ENCODE measurements around the gene USP38.
A peak's percentile ranks its signal among the peaks of the same experiment; 100 is the strongest.
"Not testable (repeated sequence)": the region's sequence is repeated elsewhere in the genome, so short reads cannot be mapped to it uniquely, and the experiment has no call there.

The USP38 gene

DNA sequence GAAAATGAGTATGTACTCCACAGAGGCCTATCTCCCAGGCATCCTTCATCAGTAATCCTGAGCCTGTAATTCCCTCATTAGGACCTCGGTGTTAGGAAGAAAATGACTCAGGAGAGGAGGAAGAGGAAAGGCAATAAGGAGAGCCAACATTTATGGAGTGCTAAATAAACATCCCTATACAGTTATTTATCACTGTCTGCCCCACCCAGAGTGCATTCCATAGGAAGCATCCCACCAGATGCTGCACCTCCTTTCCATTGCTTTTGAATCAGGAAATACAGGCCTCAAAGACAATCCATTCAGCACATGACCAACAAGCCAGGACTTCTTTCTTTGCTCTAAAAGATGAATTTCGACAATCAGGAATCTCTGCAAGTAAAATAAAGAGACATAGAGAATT is 47.6 kb downstream of the USP38 start:
- DNase-seq (ENCODE audit: low read depth), result no peak
- TF ChIP-seq, protein P1, sequence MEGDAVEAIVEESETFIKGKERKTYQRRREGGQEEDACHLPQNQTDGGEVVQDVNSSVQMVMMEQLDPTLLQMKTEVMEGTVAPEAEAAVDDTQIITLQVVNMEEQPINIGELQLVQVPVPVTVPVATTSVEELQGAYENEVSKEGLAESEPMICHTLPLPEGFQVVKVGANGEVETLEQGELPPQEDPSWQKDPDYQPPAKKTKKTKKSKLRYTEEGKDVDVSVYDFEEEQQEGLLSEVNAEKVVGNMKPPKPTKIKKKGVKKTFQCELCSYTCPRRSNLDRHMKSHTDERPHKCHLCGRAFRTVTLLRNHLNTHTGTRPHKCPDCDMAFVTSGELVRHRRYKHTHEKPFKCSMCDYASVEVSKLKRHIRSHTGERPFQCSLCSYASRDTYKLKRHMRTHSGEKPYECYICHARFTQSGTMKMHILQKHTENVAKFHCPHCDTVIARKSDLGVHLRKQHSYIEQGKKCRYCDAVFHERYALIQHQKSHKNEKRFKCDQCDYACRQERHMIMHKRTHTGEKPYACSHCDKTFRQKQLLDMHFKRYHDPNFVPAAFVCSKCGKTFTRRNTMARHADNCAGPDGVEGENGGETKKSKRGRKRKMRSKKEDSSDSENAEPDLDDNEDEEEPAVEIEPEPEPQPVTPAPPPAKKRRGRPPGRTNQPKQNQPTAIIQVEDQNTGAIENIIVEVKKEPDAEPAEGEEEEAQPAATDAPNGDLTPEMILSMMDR (conservative IDR thresholded peaks at IDR 0.05; ENCODE audit: low read depth, low read length), result no peak
- H3K4me3 ChIP-seq (ENCODE audit: low read depth, low read length), result no peak overlapping the region

- DNase-seq (ENCODE audit: low read depth), result no peak
- TF ChIP-seq, protein P1 (conservative IDR thresholded peaks at IDR 0.05; ENCODE audit: low read depth, low read length), result no peak
- H3K4me3 ChIP-seq (ENCODE audit: low read depth, low read length), result no peak overlapping the region
These were observed 49.4 kb downstream of the USP38 start for GRCh38 chr4:143234153-143234552.

GRCh38 chr4:143237195-143237594 is 52.5 kb downstream of the USP38 start:
- not testable (repeated sequence) for DNase-seq (ENCODE audit: low read depth); H3K4me3 ChIP-seq (ENCODE audit: low read depth, low read length)

DNA sequence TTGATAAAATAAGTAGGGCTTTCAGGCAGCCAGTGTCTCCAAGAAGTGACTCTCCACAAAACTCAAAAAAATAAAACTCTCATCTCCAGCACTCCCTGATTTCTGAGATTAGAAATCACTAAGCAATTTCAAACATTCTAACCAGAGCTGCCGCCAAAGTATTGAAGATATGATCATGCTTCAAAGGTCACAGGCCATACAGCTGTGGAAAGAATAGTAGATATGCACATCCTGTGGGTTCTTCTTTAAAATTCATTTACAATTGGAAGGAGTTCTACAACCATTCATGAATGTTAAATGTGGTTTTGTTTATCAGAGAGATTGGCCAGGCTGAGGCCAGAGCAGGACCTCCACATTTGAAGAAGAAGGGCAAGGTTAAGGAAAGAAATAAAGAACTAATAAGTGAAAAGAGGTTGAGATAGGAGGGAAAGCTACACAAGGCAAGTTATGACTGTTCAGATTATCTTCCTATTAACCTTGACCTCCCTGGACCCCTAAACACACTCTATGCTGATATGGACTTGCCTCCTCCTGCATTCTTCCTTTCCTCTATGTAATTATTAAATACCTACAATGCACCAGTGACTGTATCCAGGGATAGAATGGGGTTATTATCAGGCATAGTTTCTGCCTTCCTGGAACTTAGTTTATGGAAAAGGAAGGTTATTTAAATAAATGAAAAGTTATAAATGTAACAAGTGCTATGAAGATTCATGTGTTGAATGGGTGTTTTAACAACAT is 56.4 kb downstream of the USP38 start:
- H3K4me3 ChIP-seq (ENCODE audit: low read depth, low read length), result no peak overlapping the region
- peak; percentile 52 for DNase-seq (ENCODE audit: low read depth)
- TF ChIP-seq, protein P1 (conservative IDR thresholded peaks at IDR 0.05; ENCODE audit: low read depth, low read length), result no peak

GRCh38 chr4:143241892-143242291 is 57.2 kb downstream of the USP38 start:
- H3K4me3 ChIP-seq (ENCODE audit: low read depth, low read length), result no peak overlapping the region
- TF ChIP-seq, protein P1 (conservative IDR thresholded peaks at IDR 0.05; ENCODE audit: low read depth, low read length), result no peak
- DNase-seq (ENCODE audit: low read depth), result peak; percentile 34

DNA sequence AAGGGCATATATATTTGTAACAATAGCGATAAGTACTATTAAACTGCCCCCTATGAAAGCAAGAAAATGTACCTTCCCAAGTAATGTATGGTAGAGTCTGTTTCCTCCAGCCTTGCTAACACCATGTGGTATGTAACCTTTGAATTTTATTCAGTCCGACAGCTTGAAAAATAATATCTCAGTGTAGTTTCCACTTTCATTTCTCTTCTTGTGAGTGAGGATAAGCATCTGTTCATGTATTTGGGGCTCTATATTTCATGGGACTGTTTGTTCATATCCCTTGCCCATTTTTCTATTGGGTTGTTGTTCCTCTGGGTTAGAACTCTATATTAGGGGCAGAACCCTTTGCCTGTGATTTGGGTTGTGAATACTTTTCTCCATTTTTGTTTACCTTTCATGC is 58.3 kb downstream of the USP38 start:
- H3K4me3 ChIP-seq (ENCODE audit: low read depth, low read length), result no peak overlapping the region
- TF ChIP-seq, protein P1 (conservative IDR thresholded peaks at IDR 0.05; ENCODE audit: low read depth, low read length), result no peak
- no peak for DNase-seq (ENCODE audit: low read depth)

DNA sequence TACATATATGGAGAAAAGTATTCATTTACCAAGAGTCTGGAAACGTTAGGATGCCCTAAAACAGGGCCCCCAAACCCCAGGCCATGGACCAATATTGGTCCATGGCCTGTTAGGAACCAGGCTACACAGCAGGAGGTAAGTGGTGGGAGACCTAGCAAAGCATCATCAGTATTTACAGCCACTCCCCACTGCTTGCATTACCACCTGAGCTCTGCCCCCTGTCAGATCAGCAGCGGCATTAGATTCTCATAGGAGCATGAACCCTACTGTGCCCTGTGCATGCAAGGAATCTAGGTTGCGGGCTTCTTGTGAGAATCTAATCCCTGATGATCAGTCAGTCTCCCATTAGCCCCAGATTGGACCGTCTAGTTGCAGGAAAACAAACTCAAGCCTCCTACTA is 62.3 kb downstream of the USP38 start:
- no peak for DNase-seq (ENCODE audit: low read depth)
- TF ChIP-seq, protein P1 (conservative IDR thresholded peaks at IDR 0.05; ENCODE audit: low read depth, low read length), result no peak
- H3K4me3 ChIP-seq (ENCODE audit: low read depth, low read length), result no peak overlapping the region

All from choroid plexus epithelial cell (primary cell).